ENCODE results near the gene TGFA.

TGFA gene

DNA sequence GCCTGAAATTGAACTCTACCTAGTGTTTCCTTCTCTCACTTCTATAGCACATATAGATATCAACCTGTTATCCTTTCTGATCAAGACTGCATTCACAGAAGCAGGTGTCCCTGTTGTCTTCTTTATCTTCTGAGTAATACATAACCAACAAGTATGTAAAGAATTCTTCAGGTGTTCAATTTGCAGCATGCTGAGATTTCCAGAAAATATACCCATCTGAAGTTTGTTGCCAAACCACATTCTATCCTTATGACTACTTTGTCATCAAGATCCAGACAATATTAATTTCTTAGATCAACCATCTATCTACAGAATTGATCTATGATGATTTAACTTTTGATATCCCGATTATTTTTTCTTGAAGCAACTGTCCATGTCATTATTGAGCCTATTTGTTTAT, 69.5 kb downstream of the TGFA start:
- TF ChIP-seq, protein P1, sequence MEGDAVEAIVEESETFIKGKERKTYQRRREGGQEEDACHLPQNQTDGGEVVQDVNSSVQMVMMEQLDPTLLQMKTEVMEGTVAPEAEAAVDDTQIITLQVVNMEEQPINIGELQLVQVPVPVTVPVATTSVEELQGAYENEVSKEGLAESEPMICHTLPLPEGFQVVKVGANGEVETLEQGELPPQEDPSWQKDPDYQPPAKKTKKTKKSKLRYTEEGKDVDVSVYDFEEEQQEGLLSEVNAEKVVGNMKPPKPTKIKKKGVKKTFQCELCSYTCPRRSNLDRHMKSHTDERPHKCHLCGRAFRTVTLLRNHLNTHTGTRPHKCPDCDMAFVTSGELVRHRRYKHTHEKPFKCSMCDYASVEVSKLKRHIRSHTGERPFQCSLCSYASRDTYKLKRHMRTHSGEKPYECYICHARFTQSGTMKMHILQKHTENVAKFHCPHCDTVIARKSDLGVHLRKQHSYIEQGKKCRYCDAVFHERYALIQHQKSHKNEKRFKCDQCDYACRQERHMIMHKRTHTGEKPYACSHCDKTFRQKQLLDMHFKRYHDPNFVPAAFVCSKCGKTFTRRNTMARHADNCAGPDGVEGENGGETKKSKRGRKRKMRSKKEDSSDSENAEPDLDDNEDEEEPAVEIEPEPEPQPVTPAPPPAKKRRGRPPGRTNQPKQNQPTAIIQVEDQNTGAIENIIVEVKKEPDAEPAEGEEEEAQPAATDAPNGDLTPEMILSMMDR (IDR thresholded peaks at IDR 0.05; ENCODE audit: low read depth, low read length): no peak
- no peak for DNase-seq
- no peak overlapping the region for H3K4me3 ChIP-seq (ENCODE audit: low read depth, low read length)
- H3K9me3 ChIP-seq: no peaks in the 10 kb centered on the region
- H3K36me3 ChIP-seq: no peaks in the 10 kb centered on the region
- H3K27me3 ChIP-seq: no peaks in the 10 kb centered on the region
- no peaks in the 10 kb centered on the region for H3K4me1 ChIP-seq

DNA sequence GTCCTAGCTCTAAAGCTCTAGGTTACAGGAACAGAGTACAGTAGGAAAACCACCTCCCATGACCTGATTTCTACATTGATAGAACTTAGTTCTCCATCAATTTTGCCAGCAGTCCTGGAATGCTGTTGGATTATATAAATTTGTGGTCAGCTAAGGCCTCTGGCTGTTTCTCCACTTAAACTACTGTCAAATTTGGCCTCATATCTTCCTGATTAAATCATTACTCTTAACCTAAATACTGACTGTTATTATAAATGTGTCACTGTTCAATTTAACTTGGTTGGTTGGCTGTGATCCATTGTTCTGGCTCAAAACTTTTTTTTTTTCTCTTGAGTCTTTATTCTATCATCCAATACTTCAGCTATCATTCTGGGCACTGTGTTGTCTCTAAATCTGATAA, 71.2 kb downstream of the TGFA start:
- Histone ChIP-seq H3K4me1 (no peaks in the 10 kb centered on the region), H3K36me3 (no peaks in the 10 kb centered on the region), H3K27me3 (no peaks in the 10 kb centered on the region), H3K9me3 (no peaks in the 10 kb centered on the region), H3K4me3 (ENCODE audit: low read depth, low read length) (no peak overlapping the region)
- TF ChIP-seq, protein P1 (IDR thresholded peaks at IDR 0.05; ENCODE audit: low read depth, low read length): no peak
- no peak for DNase-seq

DNA sequence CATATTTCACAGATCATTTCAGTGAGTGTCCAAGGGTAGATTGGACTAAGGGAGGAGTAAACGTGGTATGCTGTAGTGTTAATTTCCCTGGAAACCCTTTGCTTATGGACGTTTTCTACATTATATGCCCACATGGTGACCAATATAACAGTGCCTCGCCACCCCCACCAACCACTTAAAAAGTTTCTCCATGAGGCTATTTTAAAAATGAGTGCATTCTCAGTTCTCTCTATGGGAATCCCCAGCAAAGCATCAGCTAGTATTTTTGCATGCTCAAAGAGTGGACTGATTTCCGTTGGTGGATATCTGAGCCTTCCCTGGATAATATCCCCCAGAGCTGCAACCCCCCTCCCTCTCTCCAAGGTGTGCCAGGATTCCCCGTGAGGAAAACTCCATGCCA, 73.2 kb downstream of the TGFA start:
- Histone ChIP-seq H3K4me3 (ENCODE audit: low read depth, low read length) (no peak overlapping the region), H3K9me3 (no peaks in the 10 kb centered on the region), H3K36me3 (no peaks in the 10 kb centered on the region), H3K27me3 (no peaks in the 10 kb centered on the region), H3K4me1 (no peaks in the 10 kb centered on the region)
- no peak for DNase-seq
- TF ChIP-seq, protein P1 (IDR thresholded peaks at IDR 0.05; ENCODE audit: low read depth, low read length): no peak

DNA sequence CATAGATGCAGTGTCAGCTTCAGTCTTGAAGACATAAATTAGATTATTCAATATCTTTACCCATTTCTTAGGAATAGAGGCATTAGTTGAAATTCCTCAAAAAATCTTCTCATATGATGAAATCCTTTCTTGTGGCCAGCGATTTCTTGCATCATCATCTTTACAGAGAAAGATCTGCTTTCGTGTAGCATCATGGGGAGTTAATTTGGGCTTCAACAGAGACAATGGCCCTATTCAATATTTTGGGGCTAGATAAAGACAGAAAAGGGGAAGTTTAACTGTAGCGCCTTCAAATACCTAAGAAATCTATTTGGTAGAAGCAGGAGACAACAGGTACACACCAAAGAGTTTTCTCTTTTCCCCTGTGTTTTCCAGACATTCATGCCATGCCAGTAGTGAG, 73.8 kb downstream of the TGFA start:
- TF ChIP-seq, protein P1 (IDR thresholded peaks at IDR 0.05; ENCODE audit: low read depth, low read length): no peak
- Histone ChIP-seq H3K4me3 (ENCODE audit: low read depth, low read length) (no peak overlapping the region), H3K4me1 (no peaks in the 10 kb centered on the region), H3K9me3 (no peaks in the 10 kb centered on the region), H3K27me3 (no peaks in the 10 kb centered on the region), H3K36me3 (no peaks in the 10 kb centered on the region)
- no peak for DNase-seq

DNA sequence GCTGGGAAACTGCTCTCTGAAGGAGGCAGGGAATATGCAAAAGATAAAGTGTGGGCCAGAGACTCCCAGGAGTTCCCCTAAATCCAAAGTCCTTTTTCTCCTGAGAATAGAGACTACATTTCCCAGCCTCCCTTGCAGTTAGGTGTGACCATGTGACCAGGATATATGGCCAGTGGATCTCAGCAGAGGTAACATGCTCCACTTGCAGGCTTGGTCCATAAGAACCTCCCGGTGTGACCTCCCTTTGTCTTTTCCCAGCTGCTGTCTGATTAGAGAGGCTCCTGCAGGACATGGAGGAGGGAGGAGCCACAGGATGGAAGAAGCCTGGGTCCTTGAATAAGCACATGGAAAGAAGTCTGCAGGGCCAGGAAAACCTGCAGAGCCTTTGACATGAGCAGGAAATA, 76.2 kb downstream of the TGFA start:
- Histone ChIP-seq H3K27me3 (no peaks in the 10 kb centered on the region), H3K9me3 (no peaks in the 10 kb centered on the region), H3K4me3 (ENCODE audit: low read depth, low read length) (no peak overlapping the region), H3K36me3 (no peaks in the 10 kb centered on the region), H3K4me1 (no peaks in the 10 kb centered on the region)
- DNase-seq: no peak
- TF ChIP-seq, protein P1 (IDR thresholded peaks at IDR 0.05; ENCODE audit: low read depth, low read length): no peak

DNA sequence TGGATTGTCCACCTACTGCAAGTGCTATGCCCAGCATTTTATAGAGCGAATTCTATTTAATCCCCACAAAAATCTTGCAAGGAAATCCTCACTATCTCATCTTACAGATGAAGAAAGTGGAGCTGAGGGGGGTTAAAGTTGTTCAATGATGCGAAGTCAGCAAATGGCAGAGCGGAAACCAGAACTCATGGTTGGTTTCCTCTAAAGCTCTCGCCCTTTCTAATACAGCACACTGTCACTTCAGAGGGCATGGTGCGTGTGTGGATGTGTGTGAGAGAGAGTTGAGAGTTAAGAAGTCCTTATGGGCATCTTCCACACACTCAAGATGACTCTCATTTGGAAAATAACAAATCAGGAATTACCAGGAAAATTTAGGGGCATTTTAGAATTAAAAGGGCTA, 78.4 kb downstream of the TGFA start:
- H3K9me3 ChIP-seq: no peaks in the 10 kb centered on the region
- H3K4me1 ChIP-seq: no peaks in the 10 kb centered on the region
- no peaks in the 10 kb centered on the region for H3K27me3 ChIP-seq
- H3K36me3 ChIP-seq: no peaks in the 10 kb centered on the region
- H3K4me3 ChIP-seq (ENCODE audit: low read depth, low read length): no peak overlapping the region
- DNase-seq: no peak
- TF ChIP-seq, protein P1 (IDR thresholded peaks at IDR 0.05; ENCODE audit: low read depth, low read length): no peak
